Endothelial cell of umbilical vein (primary cell): Measurements from ENCODE around the gene ATP2A2. TPM values are rescaled to one million over a fixed set of nuclear protein-coding genes. Genes with fewer than 3 reads are reported as not detected.
A peak's percentile ranks its signal among the peaks of the same experiment; 100 is the strongest.

Source experiments
- BruUV-seq: library from RNA; stranded (reverse); fragments of 400-500 nt; replicated peaks from 2 replicates; lab custom pipeline; 2021; lab: Mats Ljungman, UMichigan
- CTCF ChIA-PET: fragments of 300-600, 350-600 bp; sonication (Branson Sonifier 250); formaldehyde crosslinking; loops from one replicate; lab custom pipeline; 2021; ENCODE audit warnings: antibody characterized with exemption, inconsistent platforms; lab: Charles Lee
- POLR2A ChIA-PET: fragments of 300-600, 350-600 bp; sonication (Branson Sonifier 250); formaldehyde crosslinking; loops from one replicate; lab custom pipeline; 2021; ENCODE audit warnings: antibody characterized with exemption, inconsistent platforms; lab: Charles Lee
- DNase-seq: peaks from one replicate; pipeline ENCODE4 v3.0.0-alpha.2; 2011; ENCODE audit warnings: low read depth, low spot score
- FAIRE-seq: peaks from 2 replicates; lab custom pipeline; 2011; peaks lifted over from hg19 to GRCh38; lab: Jason Lieb, UNC
- H2AFZ ChIP-seq: 2 replicates; pipeline ENCODE4 v1.6.0; 2012; ENCODE audit warnings: low read depth, low read length, control low read depth, inconsistent platforms
- H3K27ac ChIP-seq: 2 replicates; pipeline ENCODE4 v1.5.1; 2011; ENCODE audit warnings: low read depth, mild to moderate bottlenecking, control low read depth, low read length, moderate library complexity; ENCODE audit not compliant: insufficient read depth
- H3K27me3 ChIP-seq, 2 experiments: 2 replicates each; pipeline versions ENCODE4 v1.6.0 to v1.6.1; 2011; ENCODE audit warnings: low read length in 2 of 2, mixed read lengths in 1 of 2; ENCODE audit not compliant: control insufficient read depth in 2 of 2, insufficient read depth in 2 of 2
- H3K36me3 ChIP-seq, 2 experiments: 2 replicates in 1 of 2; 3 replicates in 1 of 2; pipeline ENCODE4 v1.5.1; 2011; ENCODE audit warnings: low read length in 2 of 2, mild to moderate bottlenecking in 1 of 2, moderate library complexity in 1 of 2; ENCODE audit not compliant: control insufficient read depth in 2 of 2, insufficient read depth in 2 of 2; ENCODE audit errors: extremely low read depth in 1 of 2
- H3K4me1 ChIP-seq: 3 replicates; pipeline ENCODE4 v1.5.1; 2011; ENCODE audit warnings: mild to moderate bottlenecking, low read length; ENCODE audit not compliant: control insufficient read depth, insufficient read depth; ENCODE audit errors: extremely low read depth
- H3K4me2 ChIP-seq: 2 replicates; pipeline ENCODE4 v1.6.1; 2011; ENCODE audit warnings: low read length, control low read depth, mixed read lengths; ENCODE audit not compliant: insufficient read depth
- H3K4me3 ChIP-seq, 3 experiments: fragments of 200-600 bp in 1 of 3; sonication (generic), shearing (Covaris generic) in 1 of 3; replicated peaks in 1 of 3; 2 replicates each; pipeline ENCODE4 v1.5.1; 2011 to 2016; ENCODE audit warnings: control low read depth in 3 of 3, low read length in 3 of 3, mild to moderate bottlenecking in 2 of 3, inconsistent platforms in 1 of 3, low read depth in 1 of 3, moderate library complexity in 1 of 3; ENCODE audit not compliant: insufficient read depth in 1 of 3
- H3K79me2 ChIP-seq: 2 replicates; pipeline ENCODE4 v1.6.0; 2012; ENCODE audit warnings: low read length, inconsistent platforms; ENCODE audit not compliant: control insufficient read depth, insufficient read depth
- H3K9ac ChIP-seq: replicated peaks from 2 replicates; pipeline ENCODE3; 2011; ENCODE audit warnings: low read length, control low read depth; ENCODE audit not compliant: insufficient read depth; ENCODE audit errors: extremely low read depth
- H3K9me1 ChIP-seq: replicated peaks from 3 replicates; pipeline ENCODE4 v1.6.0; 2011; ENCODE audit warnings: mild to moderate bottlenecking, low read length; ENCODE audit not compliant: control insufficient read depth, insufficient read depth; ENCODE audit errors: extremely low read depth
- H3K9me3 ChIP-seq: replicated peaks from 2 replicates; pipeline ENCODE4 v1.5.1; 2012; ENCODE audit warnings: low read length, inconsistent platforms; ENCODE audit not compliant: control insufficient read depth, insufficient read depth
- H4K20me1 ChIP-seq: replicated peaks from 2 replicates; pipeline ENCODE3; 2011; ENCODE audit warnings: mild to moderate bottlenecking, low read length; ENCODE audit not compliant: control insufficient read depth, insufficient read depth; ENCODE audit errors: extremely low read depth
- CTCF ChIP-seq, 2 donors: IDR thresholded peaks; 1 replicate in 1 of 2; 2 replicates in 1 of 2; pipeline ENCODE4 v1.5.1; 2011; ENCODE audit warnings: low read length in 2 of 2, mild to moderate bottlenecking in 2 of 2, moderate library complexity in 2 of 2, control low read depth in 1 of 2, inconsistent platforms in 1 of 2, low read depth in 1 of 2; ENCODE audit not compliant: insufficient read depth in 1 of 2; ENCODE audit errors: extremely low read depth in 1 of 2
- EZH2 ChIP-seq: IDR thresholded peaks from 2 replicates; pipeline ENCODE4 v1.6.1; 2012; ENCODE audit warnings: borderline replicate concordance, low read depth, mild to moderate bottlenecking, moderate library complexity, low read length, inconsistent platforms; ENCODE audit not compliant: severe bottlenecking
- FOS ChIP-seq: IDR thresholded peaks from 2 replicates; pipeline ENCODE4 v1.6.1; 2011; ENCODE audit warnings: mild to moderate bottlenecking, low read length, moderate library complexity, borderline replicate concordance; ENCODE audit not compliant: insufficient read depth
- GATA2 ChIP-seq: IDR thresholded peaks from 2 replicates; pipeline ENCODE4 v1.7.0; 2011; ENCODE audit warnings: low read depth, mild to moderate bottlenecking, moderate library complexity, mixed read lengths, low read length; ENCODE audit not compliant: insufficient read length, insufficient read depth
- JUN ChIP-seq: IDR thresholded peaks from 2 replicates; pipeline ENCODE4 v1.6.1; 2011; ENCODE audit warnings: borderline replicate concordance, low read depth; ENCODE audit not compliant: insufficient read length, insufficient read depth
- MAX ChIP-seq: IDR thresholded peaks from 2 replicates; pipeline ENCODE4 v1.6.1; 2011; ENCODE audit not compliant: insufficient read depth, insufficient read length
- MYC ChIP-seq: IDR thresholded peaks from one replicate; pipeline ENCODE4 v1.6.1; 2011; ENCODE audit warnings: mild to moderate bottlenecking, low read depth, low read length
- POLR2A ChIP-seq: IDR thresholded peaks from 2 replicates; pipeline ENCODE4 v1.6.1; 2012; ENCODE audit warnings: low read depth, mild to moderate bottlenecking, control low read depth, low read length
- POLR2AphosphoS5 ChIP-seq: IDR thresholded peaks from 2 replicates; pipeline ENCODE4 v1.6.1; 2012; ENCODE audit warnings: low read depth, mild to moderate bottlenecking, control low read depth, low read length, moderate library complexity; ENCODE audit not compliant: insufficient read depth
- dilution Hi-C: fragments of 300-500 bp; cut with MboI; formaldehyde crosslinking; loops from one replicate; pipeline ENCODE4 v1.15.0; 2019; ENCODE audit warnings: low sequenced_read_pairs; ENCODE audit not compliant: extremely low pct_ligation_motif_present
- intact Hi-C: fragments of 100-400 bp; cut with micrococcal nuclease; formaldehyde crosslinking; loops from one replicate; pipeline ENCODE4 v1.10.0; 2022
- polyA plus RNA-seq, 4 experiments: library from polyadenylated mRNA; depleted of rRNA in 3 of 4; stranded (reverse) in 3 of 4; unstranded in 1 of 4; fragments of >200 nt; gene quantifications; 2 replicates each; pipeline versions ENCODE4 v1.2.1 to v1.2.3, GENCODE V29; 2011 to 2012; ENCODE audit warnings: missing spikeins in 1 of 4
- total RNA-seq: library from RNA; stranded (reverse); gene quantifications from 2 replicates; pipeline ENCODE4 v1.2.3, GENCODE V29; 2021

The ATP2A2 gene
- total and polyA plus RNA-seq, 2 donors (not counting 3 experiments of a cell fraction or from before 2014, with no cell fraction given) = 102 to 239 TPM

GRCh38 chr12:110277530-110278254 lies 3.4 kb upstream of the ATP2A2 start:
- TF ChIP-seq JUN (no peak), MYC (no peak), POLR2A (no peak), EZH2 (no peak), GATA2 (no peak), POLR2AphosphoS5 (no peak), MAX (no peak), CTCF (IDR thresholded peaks at IDR 0.05; ENCODE audit: extremely low read depth in 1 of 2, insufficient read depth in 1 of 2, low read depth in 1 of 2, low read length in 2 of 2) (no peak), FOS (no peak)
- Histone ChIP-seq H3K27ac (no peak overlapping the region), H3K4me2 (no peak overlapping the region), H3K4me1 (peaks cover 9% of the 10 kb centered on the region), H2AFZ (no peak overlapping the region), H3K27me3 (no peaks in the 10 kb centered on the region), H3K9ac (no peak overlapping the region), H3K79me2 (peaks cover 12% of the 10 kb centered on the region), H3K9me1 (no peaks in the 10 kb centered on the region), H3K9me3 (no peaks in the 10 kb centered on the region), H3K4me3 (no peak overlapping the region), H3K36me3 (no peaks in the 10 kb centered on the region), H4K20me1 (peaks cover under 1% of the 10 kb centered on the region)
- no TSS peak for BruUV-seq
- DNase-seq (no peak), FAIRE-seq (peak; percentile 47)
- intact Hi-C loops (no loop called here), dilution Hi-C loops (no loop called here)
- ChIA-PET CTCF (interaction anchor here (1.1 kb wide), 2 partner anchors 10 to 154 kb away, joined by 3 to 4 read pairs; no protein-coding TSS in a partner anchor), POLR2A (no interaction called here)
